Chondrocyte (in vitro differentiated cells): ENCODE data around the gene SPA17. TPM values are rescaled to one million over a fixed set of nuclear protein-coding genes. Genes with fewer than 3 reads are reported as not detected.

Source experiments
- DNase-seq: peaks from one replicate; pipeline ENCODE4 v3.0.0; 2021; ENCODE audit warnings: mixed read lengths, low spot score
- H3K27ac Mint-ChIP-seq: one replicate; pipeline ENCODE4 v1.8.0; 2021; ENCODE audit warnings: mild to moderate bottlenecking, moderate library complexity, mixed read lengths; ENCODE audit not compliant: unreplicated experiment
- H3K27me3 Mint-ChIP-seq: 2 replicates; pipeline ENCODE4 v1.8.0; 2021; ENCODE audit warnings: low read depth, mixed read lengths
- H3K36me3 Mint-ChIP-seq: 2 replicates; pipeline ENCODE4 v1.8.0; 2021; ENCODE audit warnings: low read depth, mixed read lengths
- H3K4me1 Mint-ChIP-seq: 2 replicates; pipeline ENCODE4 v1.8.0; 2021; ENCODE audit warnings: low read depth, mild to moderate bottlenecking, mixed read lengths
- H3K4me3 Mint-ChIP-seq: one replicate; pipeline ENCODE4 v1.8.0; 2021; ENCODE audit warnings: mild to moderate bottlenecking, moderate library complexity, mixed read lengths; ENCODE audit not compliant: unreplicated experiment
- H3K9me3 Mint-ChIP-seq: 2 replicates; pipeline ENCODE4 v1.8.0; 2021; ENCODE audit warnings: low read depth, mixed read lengths
- CTCF ChIP-seq: fragments of 200-600 bp; sonication (generic); IDR thresholded peaks from 2 replicates; pipeline ENCODE4 v1.5.0; 2021; ENCODE audit warnings: antibody characterized with exemption, mild to moderate bottlenecking, moderate library complexity
- total RNA-seq: library from RNA; stranded (reverse); gene quantifications from 3 replicates; pipeline ENCODE4 v1.2.1, GENCODE V29; 2021

The SPA17 gene
- total RNA-seq, 1 donor from 2014 or later, result 1.7 TPM

GRCh38 chr11:124635932-124636331, 37.8 kb upstream of the SPA17 start:
- no peak overlapping the region for H3K27ac Mint-ChIP-seq
- no peaks in the 10 kb centered on the region for H3K27me3 Mint-ChIP-seq
- H3K4me1 Mint-ChIP-seq, result no peaks in the 10 kb centered on the region

GRCh38 chr11:124638500-124638899, 35.2 kb upstream of the SPA17 start:
- H3K27me3 Mint-ChIP-seq, result no peaks in the 10 kb centered on the region
- no peak overlapping the region for H3K4me3 Mint-ChIP-seq
- no peaks in the 10 kb centered on the region for H3K9me3 Mint-ChIP-seq
- H3K36me3 Mint-ChIP-seq, result peaks cover 12% of the 10 kb centered on the region
- DNase-seq, result no peak
- peaks cover 8% of the 10 kb centered on the region for H3K4me1 Mint-ChIP-seq
- no peak for TF ChIP-seq CTCF
- H3K27ac Mint-ChIP-seq, result no peak overlapping the region

More at GRCh38 chr11:124635932-124636331, 37.8 kb upstream of the SPA17 start:
- H3K9me3 Mint-ChIP-seq, result no peaks in the 10 kb centered on the region
- no peak for DNase-seq
- no peak overlapping the region for H3K4me3 Mint-ChIP-seq
- peaks cover 29% of the 10 kb centered on the region for H3K36me3 Mint-ChIP-seq
- no peak for TF ChIP-seq CTCF

- no peak overlapping the region for H3K27ac Mint-ChIP-seq
Measured at GRCh38 chr11:124639186-124639585, 34.5 kb upstream of the SPA17 start.

GRCh38 chr11:124640666-124641065, 33.0 kb upstream of the SPA17 start:
- no peak for TF ChIP-seq CTCF
- DNase-seq, result no peak
- Mint-ChIP-seq H3K4me3 (no peak overlapping the region), H3K9me3 (no peaks in the 10 kb centered on the region), H3K36me3 (peaks cover 11% of the 10 kb centered on the region), H3K27me3 (no peaks in the 10 kb centered on the region), H3K27ac (no peak overlapping the region), H3K4me1 (peaks cover 22% of the 10 kb centered on the region)

More at GRCh38 chr11:124639186-124639585, 34.5 kb upstream of the SPA17 start:
- Mint-ChIP-seq H3K4me3 (no peak overlapping the region), H3K9me3 (no peaks in the 10 kb centered on the region), H3K4me1 (peaks cover 14% of the 10 kb centered on the region), H3K36me3 (peaks cover 11% of the 10 kb centered on the region), H3K27me3 (no peaks in the 10 kb centered on the region)
- no peak for TF ChIP-seq CTCF
- DNase-seq, result no peak

- Mint-ChIP-seq H3K27me3 (no peaks in the 10 kb centered on the region), H3K4me3 (no peak overlapping the region), H3K27ac (peak overlapping the region; percentile 99)
Measured at GRCh38 chr11:124642628-124643027, 31.1 kb upstream of the SPA17 start.

More at GRCh38 chr11:124642628-124643027, 31.1 kb upstream of the SPA17 start:
- DNase-seq, result no peak
- Mint-ChIP-seq H3K9me3 (no peaks in the 10 kb centered on the region), H3K36me3 (no peaks in the 10 kb centered on the region), H3K4me1 (peaks cover 22% of the 10 kb centered on the region)
- no peak for TF ChIP-seq CTCF
